A673 (cell line): ENCODE results near the gene FBXO34. TPM values are rescaled to one million over a fixed set of nuclear protein-coding genes. Genes with fewer than 3 reads are reported as not detected.

Source experiments
- BruUV-seq: library from RNA; stranded (reverse); fragments of 400-500 nt; replicated peaks from 2 replicates; lab custom pipeline; 2021; lab: Mats Ljungman, UMichigan
- CTCF ChIA-PET: fragments of 300-600 bp; sonication (Branson Sonifier 250); formaldehyde crosslinking; loops from one replicate; lab custom pipeline; 2022; ENCODE audit warnings: antibody characterized with exemption; lab: Charles Lee
- POLR2A ChIA-PET: fragments of 300-600 bp; sonication (Branson Sonifier 250); formaldehyde crosslinking; loops from one replicate; lab custom pipeline; 2022; ENCODE audit warnings: antibody characterized with exemption; ENCODE audit not compliant: low non-redundant PET; lab: Charles Lee
- DNase-seq: peaks from one replicate; pipeline ENCODE4 v3.0.0-alpha.2; 2015; ENCODE audit warnings: low spot score
- H3K27ac ChIP-seq: fragments of 200-600 bp; sonication (generic); 2 replicates; pipeline ENCODE4 v1.5.1; 2016; ENCODE audit warnings: mixed run types, low read depth, mild to moderate bottlenecking, mixed read lengths, antibody characterized with exemption, low read length; ENCODE audit not compliant: poor library complexity, severe bottlenecking
- H3K27me3 ChIP-seq: fragments of 200-600 bp; sonication (generic); replicated peaks from 2 replicates; pipeline ENCODE4 v1.6.1; 2017; ENCODE audit warnings: mixed run types, low read depth, mild to moderate bottlenecking, mixed read lengths, antibody characterized with exemption, low read length; ENCODE audit not compliant: insufficient read depth, poor library complexity
- H3K36me3 ChIP-seq: fragments of 200-600 bp; sonication (generic); 2 replicates; pipeline ENCODE4 v1.6.1; 2016; ENCODE audit warnings: mixed run types, mild to moderate bottlenecking, mixed read lengths, antibody characterized with exemption, low read length; ENCODE audit not compliant: insufficient read depth, poor library complexity, severe bottlenecking
- H3K4me1 ChIP-seq: fragments of 200-600 bp; sonication (generic); 2 replicates; pipeline ENCODE4 v1.6.1; 2017; ENCODE audit warnings: mixed run types, mild to moderate bottlenecking, mixed read lengths, antibody characterized with exemption, low read length; ENCODE audit not compliant: insufficient read depth, poor library complexity, severe bottlenecking
- H3K4me3 ChIP-seq: fragments of 200-600 bp; sonication (generic); 2 replicates; pipeline ENCODE4 v1.5.1; 2016; ENCODE audit warnings: low read depth, mixed run types, mild to moderate bottlenecking, mixed read lengths, low read length; ENCODE audit not compliant: poor library complexity, severe bottlenecking
- H3K9me3 ChIP-seq: fragments of 200-600 bp; sonication (generic); 2 replicates; pipeline ENCODE4 v1.6.1; 2016; ENCODE audit warnings: mixed run types, low read depth, mild to moderate bottlenecking, mixed read lengths, antibody characterized with exemption, low read length; ENCODE audit not compliant: poor library complexity, severe bottlenecking
- EZH2 ChIP-seq: fragments of 200-600 bp; sonication (generic); IDR thresholded peaks from 2 replicates; pipeline ENCODE4 v1.6.1; 2017; ENCODE audit warnings: borderline replicate concordance, low read depth, mild to moderate bottlenecking, mixed read lengths, antibody characterized with exemption, low read length; ENCODE audit not compliant: poor library complexity, severe bottlenecking
- intact Hi-C: fragments of 100-400 bp; cut with micrococcal nuclease; formaldehyde crosslinking; loops from one replicate; pipeline ENCODE4 v1.10.0; 2022; ENCODE audit not compliant: unreplicated experiment
- total RNA-seq: library from RNA; stranded (reverse); gene quantifications from 2 replicates; pipeline ENCODE4 v1.2.3, GENCODE V29; 2021
- TF ChIP-seq, protein P1 (sequence below): fragments of 300-800, 200-600 bp; sonication (generic); conservative IDR thresholded peaks from 2 replicates; pipeline ENCODE4 v1.5.1; 2017; ENCODE audit warnings: low read depth, mild to moderate bottlenecking, antibody characterized with exemption, low read length, moderate library complexity, mixed read lengths

The FBXO34 gene
- total RNA-seq, 1 experiment from 2014 or later: 20.9 TPM

DNA sequence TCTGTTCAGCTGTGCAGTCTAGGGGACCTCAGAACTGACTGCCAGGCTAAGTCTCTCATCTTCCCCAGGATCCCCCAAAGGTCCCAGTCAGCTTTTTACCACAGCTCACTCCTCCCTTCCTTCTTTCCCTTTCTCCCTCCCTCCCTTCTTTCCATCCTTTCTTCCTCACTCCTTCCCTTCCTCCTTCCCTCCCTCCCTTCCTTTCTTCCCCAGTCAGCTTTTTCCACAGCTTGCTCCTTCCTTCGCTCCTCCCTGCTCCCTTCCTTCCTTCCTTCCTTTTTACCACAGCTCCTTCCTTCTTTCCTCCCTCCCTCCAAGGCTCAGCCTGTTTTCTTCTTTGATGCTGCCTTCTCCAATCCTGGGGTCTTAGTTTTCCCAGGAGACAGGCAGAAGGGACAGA lies 101.2 kb downstream of the FBXO34 start:
- Histone ChIP-seq H3K36me3 (peaks cover 2% of the 10 kb centered on the region), H3K27ac (no peak overlapping the region), H3K27me3 (no peaks in the 10 kb centered on the region), H3K9me3 (no peaks in the 10 kb centered on the region), H3K4me1 (no peaks in the 10 kb centered on the region), H3K4me3 (no peak overlapping the region)
- DNase-seq: no peak
- intact Hi-C loops: no loop called here
- no peak for TF ChIP-seq EZH2
- TF ChIP-seq, protein P1, sequence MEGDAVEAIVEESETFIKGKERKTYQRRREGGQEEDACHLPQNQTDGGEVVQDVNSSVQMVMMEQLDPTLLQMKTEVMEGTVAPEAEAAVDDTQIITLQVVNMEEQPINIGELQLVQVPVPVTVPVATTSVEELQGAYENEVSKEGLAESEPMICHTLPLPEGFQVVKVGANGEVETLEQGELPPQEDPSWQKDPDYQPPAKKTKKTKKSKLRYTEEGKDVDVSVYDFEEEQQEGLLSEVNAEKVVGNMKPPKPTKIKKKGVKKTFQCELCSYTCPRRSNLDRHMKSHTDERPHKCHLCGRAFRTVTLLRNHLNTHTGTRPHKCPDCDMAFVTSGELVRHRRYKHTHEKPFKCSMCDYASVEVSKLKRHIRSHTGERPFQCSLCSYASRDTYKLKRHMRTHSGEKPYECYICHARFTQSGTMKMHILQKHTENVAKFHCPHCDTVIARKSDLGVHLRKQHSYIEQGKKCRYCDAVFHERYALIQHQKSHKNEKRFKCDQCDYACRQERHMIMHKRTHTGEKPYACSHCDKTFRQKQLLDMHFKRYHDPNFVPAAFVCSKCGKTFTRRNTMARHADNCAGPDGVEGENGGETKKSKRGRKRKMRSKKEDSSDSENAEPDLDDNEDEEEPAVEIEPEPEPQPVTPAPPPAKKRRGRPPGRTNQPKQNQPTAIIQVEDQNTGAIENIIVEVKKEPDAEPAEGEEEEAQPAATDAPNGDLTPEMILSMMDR: no peak
- ChIA-PET POLR2A (no interaction called here), CTCF (interaction anchor here (0.6 kb wide), 1 partner anchor 18 kb away, joined by 3 read pairs; no protein-coding TSS in a partner anchor)
- BruUV-seq: no TSS peak

DNA sequence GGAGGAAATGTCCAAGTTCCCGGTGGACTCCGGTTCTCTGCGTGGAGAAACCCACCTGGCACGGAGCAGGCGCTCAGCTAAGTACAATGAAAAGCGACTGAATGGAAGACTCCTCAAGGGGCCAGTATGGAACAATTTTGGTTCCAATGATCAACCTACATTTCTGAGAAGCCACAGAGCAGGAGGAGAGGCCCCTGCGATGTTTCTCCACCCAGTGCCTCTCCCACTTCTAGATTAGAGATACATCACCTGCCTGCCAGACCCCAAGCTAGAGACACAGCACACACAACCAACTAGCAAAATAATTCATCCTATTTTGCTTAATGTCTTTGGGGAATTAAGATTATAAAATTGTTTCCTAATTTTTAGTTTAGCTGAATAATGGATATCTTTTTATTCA lies 101.6 kb downstream of the FBXO34 start:
- no TSS peak for BruUV-seq
- no peak overlapping the region for H3K4me3 ChIP-seq
- TF ChIP-seq, protein P1: no peak
- no peak for TF ChIP-seq EZH2
- intact Hi-C loops: no loop called here
- peaks cover 2% of the 10 kb centered on the region for H3K36me3 ChIP-seq
- no peak overlapping the region for H3K27ac ChIP-seq
- no peaks in the 10 kb centered on the region for H3K4me1 ChIP-seq
- no peaks in the 10 kb centered on the region for H3K9me3 ChIP-seq
- no peaks in the 10 kb centered on the region for H3K27me3 ChIP-seq
- CTCF ChIA-PET: no interaction called here
- POLR2A ChIA-PET: no interaction called here
- DNase-seq: no peak

DNA sequence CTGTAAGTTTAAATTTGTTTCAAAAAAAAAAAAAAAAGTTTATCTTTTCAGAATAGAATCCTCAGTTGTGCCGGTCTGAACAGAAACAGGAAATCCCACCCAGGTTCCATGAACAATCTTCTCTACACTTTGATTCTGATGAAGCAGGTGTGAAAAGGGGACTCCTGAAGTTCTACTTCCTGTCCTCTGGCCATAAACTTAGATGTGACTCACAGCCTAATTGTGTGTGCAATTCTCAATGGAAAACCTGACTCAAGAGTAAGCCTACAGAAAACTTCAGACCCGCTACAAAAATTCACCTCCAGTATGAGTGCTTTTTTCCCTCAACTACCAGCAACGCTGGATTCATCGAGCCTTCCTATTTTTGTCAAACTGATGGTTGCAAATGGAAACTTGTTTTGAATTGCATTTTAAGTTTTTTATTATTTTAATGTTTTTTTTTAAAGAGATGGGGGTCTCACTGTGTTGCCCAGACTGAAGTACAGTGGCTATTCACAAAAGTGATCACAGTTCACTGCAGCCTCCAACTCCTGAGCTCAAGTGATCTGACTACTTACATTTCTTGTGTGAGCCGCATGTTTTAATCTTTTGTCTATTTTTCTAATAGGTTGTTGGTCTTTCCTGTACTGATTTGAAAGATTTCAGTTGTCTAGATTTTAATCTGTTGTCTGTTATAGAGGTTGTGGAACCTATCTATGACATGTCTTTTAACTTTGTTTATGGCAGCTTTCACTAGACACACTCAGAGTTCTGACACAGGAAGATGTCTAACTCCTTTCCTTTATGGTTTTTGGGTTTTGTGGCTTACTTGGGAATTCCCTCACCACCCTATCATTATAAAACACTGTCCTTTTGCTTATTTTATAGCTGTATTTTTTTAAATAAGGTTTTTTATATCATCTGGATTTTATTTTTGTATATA lies 102.8 kb downstream of the FBXO34 start:
- no TSS peak for BruUV-seq
- CTCF ChIA-PET: no interaction called here
- POLR2A ChIA-PET: no interaction called here

More for the DNA sequence above, 102.8 kb downstream of the FBXO34 start:
- TF ChIP-seq EZH2: no peak
- TF ChIP-seq, protein P1: no peak
- DNase-seq: no peak
- intact Hi-C loops: no loop called here
- H3K9me3 ChIP-seq: no peaks in the 10 kb centered on the region
- no peak overlapping the region for H3K4me3 ChIP-seq
- no peak overlapping the region for H3K27ac ChIP-seq
- no peaks in the 10 kb centered on the region for H3K4me1 ChIP-seq
- no peaks in the 10 kb centered on the region for H3K27me3 ChIP-seq
- peaks cover 2% of the 10 kb centered on the region for H3K36me3 ChIP-seq
